Body of pancreas (tissue), 4 donors: ENCODE measurements around the gene SLC9A9.

ENCODE experiments used
- POLR2A ChIP-seq, 3 donors: fragments of 450-650 bp; IDR thresholded peaks; one replicate each; pipeline ENCODE4 v1.6.1; 2016; ENCODE audit warnings: antibody characterized with exemption in 3 of 3, mild to moderate bottlenecking in 2 of 3
- TF ChIP-seq, protein P1 (sequence below), 7 experiments: fragments of 450-650 bp in 4 of 7; fragments of 200-600 bp in 3 of 7; sonication (generic) in 3 of 7; IDR thresholded peaks; one replicate each; pipeline ENCODE4 v1.5.1; 2016 to 2019; ENCODE audit warnings: antibody characterized with exemption in 7 of 7

DNA sequence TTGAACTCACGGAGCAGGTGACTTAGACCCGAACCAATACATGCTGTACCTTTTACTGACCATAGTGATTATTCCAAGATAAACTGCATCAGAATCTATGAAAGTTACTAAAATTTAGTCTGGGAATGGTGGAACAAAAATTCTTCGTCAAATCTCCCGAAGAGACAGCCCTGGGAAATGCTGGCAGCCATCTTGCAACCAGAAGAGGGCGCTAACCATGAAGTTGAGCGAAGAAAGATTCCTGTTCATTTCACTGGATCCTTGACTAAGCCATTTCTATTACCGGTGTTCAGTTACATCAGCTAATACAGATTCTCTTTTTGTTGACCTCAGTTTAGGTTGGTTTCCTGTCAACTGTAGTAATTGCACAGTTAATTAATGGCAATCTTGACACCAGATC, 199.6 kb downstream of the SLC9A9 start:
- TF ChIP-seq, protein P1, sequence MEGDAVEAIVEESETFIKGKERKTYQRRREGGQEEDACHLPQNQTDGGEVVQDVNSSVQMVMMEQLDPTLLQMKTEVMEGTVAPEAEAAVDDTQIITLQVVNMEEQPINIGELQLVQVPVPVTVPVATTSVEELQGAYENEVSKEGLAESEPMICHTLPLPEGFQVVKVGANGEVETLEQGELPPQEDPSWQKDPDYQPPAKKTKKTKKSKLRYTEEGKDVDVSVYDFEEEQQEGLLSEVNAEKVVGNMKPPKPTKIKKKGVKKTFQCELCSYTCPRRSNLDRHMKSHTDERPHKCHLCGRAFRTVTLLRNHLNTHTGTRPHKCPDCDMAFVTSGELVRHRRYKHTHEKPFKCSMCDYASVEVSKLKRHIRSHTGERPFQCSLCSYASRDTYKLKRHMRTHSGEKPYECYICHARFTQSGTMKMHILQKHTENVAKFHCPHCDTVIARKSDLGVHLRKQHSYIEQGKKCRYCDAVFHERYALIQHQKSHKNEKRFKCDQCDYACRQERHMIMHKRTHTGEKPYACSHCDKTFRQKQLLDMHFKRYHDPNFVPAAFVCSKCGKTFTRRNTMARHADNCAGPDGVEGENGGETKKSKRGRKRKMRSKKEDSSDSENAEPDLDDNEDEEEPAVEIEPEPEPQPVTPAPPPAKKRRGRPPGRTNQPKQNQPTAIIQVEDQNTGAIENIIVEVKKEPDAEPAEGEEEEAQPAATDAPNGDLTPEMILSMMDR (IDR thresholded peaks at IDR 0.05) = no peak
- TF ChIP-seq POLR2A (IDR thresholded peaks at IDR 0.05) = no peak
